Measurements from ENCODE around the gene ZNF609. TPM values are rescaled to one million over a fixed set of nuclear protein-coding genes. Genes with fewer than 3 reads are reported as not detected.

ZNF609 gene
- total and polyA plus RNA-seq, 2 of the 13 experiments (the other 11 are each of a cell fraction or from before 2014, with no cell fraction given): 8.9 to 9.9 TPM

DNA sequence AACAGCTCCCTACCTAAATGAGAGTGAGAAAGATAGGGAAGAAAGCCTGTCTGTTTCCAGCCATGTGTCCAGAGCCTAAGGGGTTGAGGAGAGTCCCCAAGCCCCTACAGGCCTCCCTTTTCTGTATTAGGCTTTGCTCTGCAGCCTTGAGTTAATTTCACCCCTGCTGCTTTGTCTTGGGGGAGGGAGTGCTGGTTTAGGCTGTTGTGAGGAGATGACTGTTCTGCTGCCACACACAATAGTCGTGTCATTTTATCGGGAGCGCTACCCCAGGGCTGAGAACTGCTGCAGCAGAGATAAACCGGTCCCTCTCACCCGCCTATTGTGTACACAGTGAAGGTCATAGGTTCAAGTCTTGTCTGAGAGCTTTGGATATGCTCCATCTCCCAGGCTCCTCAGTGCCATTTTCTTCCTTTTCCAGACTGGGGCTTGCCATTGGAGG is 1.4 kb downstream of the ZNF609 start (continued):
- TF ChIP-seq NR2F1 (CRISPR knock-in tag; IDR thresholded peaks at IDR 0.05) (0 out of 4 replicates have a peak, but pooled peaks of 1 of the 2 experiments have one; percentile 9), JDP2 (CRISPR knock-in tag; IDR thresholded peaks at IDR 0.05; ENCODE audit: borderline replicate concordance) (no peak), ZNF800 (CRISPR knock-in tag; IDR thresholded peaks at IDR 0.05) (no peak), TCF7 (IDR thresholded peaks at IDR 0.05; ENCODE audit: low read depth) (no peak), AGO2 (optimal IDR thresholded peaks at IDR 0.05; ENCODE audit: low read depth, low read length) (no peak), PITX1 (CRISPR knock-in tag; IDR thresholded peaks at IDR 0.05) (no peak; the same call in 1 of the 2 replicates), CENPBD1 (CRISPR knock-in tag; IDR thresholded peaks at IDR 0.05; ENCODE audit: borderline replicate concordance, low read depth) (no peak), ZBTB33 (CRISPR knock-in tag; IDR thresholded peaks at IDR 0.05) (no peak), ESRRA (CRISPR knock-in tag; IDR thresholded peaks at IDR 0.05; ENCODE audit: low read depth) (no peak), ZNF557 (CRISPR knock-in tag; IDR thresholded peaks at IDR 0.05) (no peak), ELK4 (CRISPR knock-in tag; IDR thresholded peaks at IDR 0.05; ENCODE audit: borderline replicate concordance) (no peak), NR2F6 (IDR thresholded peaks at IDR 0.05) (peak; percentile 50; the same call in 1 of the 2 replicates), NR2F6 (CRISPR knock-in tag; IDR thresholded peaks at IDR 0.05) (no peak), ISL2 (CRISPR knock-in tag; IDR thresholded peaks at IDR 0.05) (peak; percentile 13; the same call in 1 of the 2 replicates), NFKB2 (CRISPR knock-in tag; IDR thresholded peaks at IDR 0.05; ENCODE audit: borderline replicate concordance) (no peak), NFKBIZ (CRISPR knock-in tag; IDR thresholded peaks at IDR 0.05) (no peak), POLR2AphosphoS5 (IDR thresholded peaks at IDR 0.05; ENCODE audit: low read depth, low read length) (no peak), SRY (CRISPR knock-in tag; IDR thresholded peaks at IDR 0.05) (no peak)
- TF ChIP-seq, protein P1, sequence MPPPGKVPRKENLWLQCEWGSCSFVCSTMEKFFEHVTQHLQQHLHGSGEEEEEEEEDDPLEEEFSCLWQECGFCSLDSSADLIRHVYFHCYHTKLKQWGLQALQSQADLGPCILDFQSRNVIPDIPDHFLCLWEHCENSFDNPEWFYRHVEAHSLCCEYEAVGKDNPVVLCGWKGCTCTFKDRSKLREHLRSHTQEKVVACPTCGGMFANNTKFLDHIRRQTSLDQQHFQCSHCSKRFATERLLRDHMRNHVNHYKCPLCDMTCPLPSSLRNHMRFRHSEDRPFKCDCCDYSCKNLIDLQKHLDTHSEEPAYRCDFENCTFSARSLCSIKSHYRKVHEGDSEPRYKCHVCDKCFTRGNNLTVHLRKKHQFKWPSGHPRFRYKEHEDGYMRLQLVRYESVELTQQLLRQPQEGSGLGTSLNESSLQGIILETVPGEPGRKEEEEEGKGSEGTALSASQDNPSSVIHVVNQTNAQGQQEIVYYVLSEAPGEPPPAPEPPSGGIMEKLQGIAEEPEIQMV (CRISPR knock-in tag; IDR thresholded peaks at IDR 0.05; ENCODE audit: low read depth): no peak
- TF ChIP-seq, protein P2, sequence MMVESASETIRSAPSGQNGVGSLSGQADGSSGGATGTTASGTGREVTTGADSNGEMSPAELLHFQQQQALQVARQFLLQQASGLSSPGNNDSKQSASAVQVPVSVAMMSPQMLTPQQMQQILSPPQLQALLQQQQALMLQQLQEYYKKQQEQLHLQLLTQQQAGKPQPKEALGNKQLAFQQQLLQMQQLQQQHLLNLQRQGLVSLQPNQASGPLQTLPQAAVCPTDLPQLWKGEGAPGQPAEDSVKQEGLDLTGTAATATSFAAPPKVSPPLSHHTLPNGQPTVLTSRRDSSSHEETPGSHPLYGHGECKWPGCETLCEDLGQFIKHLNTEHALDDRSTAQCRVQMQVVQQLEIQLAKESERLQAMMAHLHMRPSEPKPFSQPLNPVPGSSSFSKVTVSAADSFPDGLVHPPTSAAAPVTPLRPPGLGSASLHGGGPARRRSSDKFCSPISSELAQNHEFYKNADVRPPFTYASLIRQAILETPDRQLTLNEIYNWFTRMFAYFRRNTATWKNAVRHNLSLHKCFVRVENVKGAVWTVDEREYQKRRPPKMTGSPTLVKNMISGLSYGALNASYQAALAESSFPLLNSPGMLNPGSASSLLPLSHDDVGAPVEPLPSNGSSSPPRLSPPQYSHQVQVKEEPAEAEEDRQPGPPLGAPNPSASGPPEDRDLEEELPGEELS (CRISPR knock-in tag; IDR thresholded peaks at IDR 0.05): peak; percentile 2; the same call in 1 of the 2 replicates
- TF ChIP-seq, protein P3, sequence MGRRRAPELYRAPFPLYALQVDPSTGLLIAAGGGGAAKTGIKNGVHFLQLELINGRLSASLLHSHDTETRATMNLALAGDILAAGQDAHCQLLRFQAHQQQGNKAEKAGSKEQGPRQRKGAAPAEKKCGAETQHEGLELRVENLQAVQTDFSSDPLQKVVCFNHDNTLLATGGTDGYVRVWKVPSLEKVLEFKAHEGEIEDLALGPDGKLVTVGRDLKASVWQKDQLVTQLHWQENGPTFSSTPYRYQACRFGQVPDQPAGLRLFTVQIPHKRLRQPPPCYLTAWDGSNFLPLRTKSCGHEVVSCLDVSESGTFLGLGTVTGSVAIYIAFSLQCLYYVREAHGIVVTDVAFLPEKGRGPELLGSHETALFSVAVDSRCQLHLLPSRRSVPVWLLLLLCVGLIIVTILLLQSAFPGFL (CRISPR knock-in tag; IDR thresholded peaks at IDR 0.05): no peak
